ENCODE results near the gene GCFC2. TPM values are rescaled to one million over a fixed set of nuclear protein-coding genes. Genes with fewer than 3 reads are reported as not detected.
A peak's percentile ranks its signal among the peaks of the same experiment; 100 is the strongest.

Gene GCFC2
- total and polyA plus RNA-seq, 2 of the 13 experiments (the other 11 are each of a cell fraction or from before 2014, with no cell fraction given): 26.8 to 49.0 TPM

GRCh38 chr2:75710577-75711253 lies at the start of gene GCFC2 (continued):
- TF ChIP-seq POGK (CRISPR knock-in tag; conservative IDR thresholded peaks at IDR 0.05) (peak; percentile 99), HOXA9 (CRISPR knock-in tag; IDR thresholded peaks at IDR 0.05; ENCODE audit: borderline replicate concordance) (peak; percentile 99), ZNF577 (CRISPR knock-in tag; IDR thresholded peaks at IDR 0.05; ENCODE audit: borderline replicate concordance, low read depth) (0 out of 2 replicates have a peak, but pooled peaks have one; percentile 92), HMGA1 (CRISPR knock-in tag; conservative IDR thresholded peaks at IDR 0.05) (no peak), ONECUT2 (CRISPR knock-in tag; IDR thresholded peaks at IDR 0.05) (peak; percentile 85), ZC3H13 (CRISPR knock-in tag; IDR thresholded peaks at IDR 0.05) (peak; percentile 99), ZFYVE20 (CRISPR knock-in tag; IDR thresholded peaks at IDR 0.05; ENCODE audit: borderline replicate concordance, low read depth) (peak; percentile 99), ZNF597 (CRISPR knock-in tag; IDR thresholded peaks at IDR 0.05) (peak; percentile 82; the same call in 1 of the 2 replicates), NBN (conservative IDR thresholded peaks at IDR 0.05) (no peak), ZNF337 (CRISPR knock-in tag; IDR thresholded peaks at IDR 0.05; ENCODE audit: borderline replicate concordance, low read depth) (peak; percentile 99), ZNF883 (CRISPR knock-in tag; IDR thresholded peaks at IDR 0.05; ENCODE audit: not compliant biosample characterization) (peak; percentile 100), ZFP91 (CRISPR knock-in tag; IDR thresholded peaks at IDR 0.05; ENCODE audit: borderline replicate concordance) (peak; percentile 98), FOXA1 (IDR thresholded peaks at IDR 0.05) (no peak), FOXA1 (CRISPR knock-in tag; IDR thresholded peaks at IDR 0.05) (peak; percentile 51)
- TF ChIP-seq, protein P1, sequence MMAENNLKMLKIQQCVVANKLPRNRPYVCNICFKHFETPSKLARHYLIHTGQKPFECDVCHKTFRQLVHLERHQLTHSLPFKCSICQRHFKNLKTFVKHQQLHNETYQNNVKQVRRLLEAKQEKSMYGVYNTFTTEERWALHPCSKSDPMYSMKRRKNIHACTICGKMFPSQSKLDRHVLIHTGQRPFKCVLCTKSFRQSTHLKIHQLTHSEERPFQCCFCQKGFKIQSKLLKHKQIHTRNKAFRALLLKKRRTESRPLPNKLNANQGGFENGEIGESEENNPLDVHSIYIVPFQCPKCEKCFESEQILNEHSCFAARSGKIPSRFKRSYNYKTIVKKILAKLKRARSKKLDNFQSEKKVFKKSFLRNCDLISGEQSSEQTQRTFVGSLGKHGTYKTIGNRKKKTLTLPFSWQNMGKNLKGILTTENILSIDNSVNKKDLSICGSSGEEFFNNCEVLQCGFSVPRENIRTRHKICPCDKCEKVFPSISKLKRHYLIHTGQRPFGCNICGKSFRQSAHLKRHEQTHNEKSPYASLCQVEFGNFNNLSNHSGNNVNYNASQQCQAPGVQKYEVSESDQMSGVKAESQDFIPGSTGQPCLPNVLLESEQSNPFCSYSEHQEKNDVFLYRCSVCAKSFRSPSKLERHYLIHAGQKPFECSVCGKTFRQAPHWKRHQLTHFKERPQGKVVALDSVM (CRISPR knock-in tag; IDR thresholded peaks at IDR 0.05): peak; percentile 95
- TF ChIP-seq, protein P2, sequence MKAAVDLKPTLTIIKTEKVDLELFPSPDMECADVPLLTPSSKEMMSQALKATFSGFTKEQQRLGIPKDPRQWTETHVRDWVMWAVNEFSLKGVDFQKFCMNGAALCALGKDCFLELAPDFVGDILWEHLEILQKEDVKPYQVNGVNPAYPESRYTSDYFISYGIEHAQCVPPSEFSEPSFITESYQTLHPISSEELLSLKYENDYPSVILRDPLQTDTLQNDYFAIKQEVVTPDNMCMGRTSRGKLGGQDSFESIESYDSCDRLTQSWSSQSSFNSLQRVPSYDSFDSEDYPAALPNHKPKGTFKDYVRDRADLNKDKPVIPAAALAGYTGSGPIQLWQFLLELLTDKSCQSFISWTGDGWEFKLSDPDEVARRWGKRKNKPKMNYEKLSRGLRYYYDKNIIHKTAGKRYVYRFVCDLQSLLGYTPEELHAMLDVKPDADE (CRISPR knock-in tag; IDR thresholded peaks at IDR 0.05): peak; percentile 99; the same call in 1 of the 2 replicates
- TF ChIP-seq, protein P3, sequence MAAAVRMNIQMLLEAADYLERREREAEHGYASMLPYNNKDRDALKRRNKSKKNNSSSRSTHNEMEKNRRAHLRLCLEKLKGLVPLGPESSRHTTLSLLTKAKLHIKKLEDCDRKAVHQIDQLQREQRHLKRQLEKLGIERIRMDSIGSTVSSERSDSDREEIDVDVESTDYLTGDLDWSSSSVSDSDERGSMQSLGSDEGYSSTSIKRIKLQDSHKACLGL (CRISPR knock-in tag; IDR thresholded peaks at IDR 0.05): peak; percentile 100
- TF ChIP-seq, protein P4, sequence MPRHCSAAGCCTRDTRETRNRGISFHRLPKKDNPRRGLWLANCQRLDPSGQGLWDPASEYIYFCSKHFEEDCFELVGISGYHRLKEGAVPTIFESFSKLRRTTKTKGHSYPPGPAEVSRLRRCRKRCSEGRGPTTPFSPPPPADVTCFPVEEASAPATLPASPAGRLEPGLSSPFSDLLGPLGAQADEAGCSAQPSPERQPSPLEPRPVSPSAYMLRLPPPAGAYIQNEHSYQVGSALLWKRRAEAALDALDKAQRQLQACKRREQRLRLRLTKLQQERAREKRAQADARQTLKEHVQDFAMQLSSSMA (CRISPR knock-in tag; IDR thresholded peaks at IDR 0.05): peak; percentile 99
